Right lung (tissue), 5 donors: ENCODE measurements around the gene BRD3OS. TPM values are rescaled to one million over a fixed set of nuclear protein-coding genes. Genes with fewer than 3 reads are reported as not detected.

Experiments
- polyA plus RNA-seq, 5 donors: library from polyadenylated mRNA; unstranded; fragments of 120-200 nt; gene quantifications; one replicate each; pipeline versions ENCODE4 v1.2.1 to v1.2.3, GENCODE V29; 2013; ENCODE audit warnings: inconsistent platforms in 1 of 5, low replicate concordance in 1 of 5; ENCODE audit not compliant: insufficient read length in 5 of 5, insufficient read depth in 1 of 5

BRD3OS gene
- polyA plus RNA-seq, 5 donors = 16.3 to 23.6 (median 17.8) TPM

Other genes with a start within 250 kb of the BRD3OS start
- 10 to 100 TPM; 30.1 to 40.7 (median 34.2) TPM for gene VAV2, start 33.2 kb upstream of the BRD3OS start, polyA plus RNA-seq
- 10 to 100 TPM; 30.4 to 44.1 (median 33.8) TPM for gene BRD3, start 42.5 kb downstream of the BRD3OS start, polyA plus RNA-seq
- gene WDR5, start 110.6 kb downstream of the BRD3OS start, polyA plus RNA-seq = 10 to 100 TPM; 27.4 to 38.5 (median 30.8) TPM
- gene RNU6ATAC, start 139.1 kb downstream of the BRD3OS start, polyA plus RNA-seq = not detected